Activated T-helper 9 cell treated with anti-CD3 and anti-CD28 coated beads, Interleukin-2, amount 50 U/mL, for 16 hours (primary cell): Measurements from ENCODE around the gene CAV1.

Source experiments
- DNase-seq: peaks from one replicate; pipeline ENCODE4 v3.0.0-alpha.2; 2020; ENCODE audit warnings: low read depth

CAV1 gene

DNA sequence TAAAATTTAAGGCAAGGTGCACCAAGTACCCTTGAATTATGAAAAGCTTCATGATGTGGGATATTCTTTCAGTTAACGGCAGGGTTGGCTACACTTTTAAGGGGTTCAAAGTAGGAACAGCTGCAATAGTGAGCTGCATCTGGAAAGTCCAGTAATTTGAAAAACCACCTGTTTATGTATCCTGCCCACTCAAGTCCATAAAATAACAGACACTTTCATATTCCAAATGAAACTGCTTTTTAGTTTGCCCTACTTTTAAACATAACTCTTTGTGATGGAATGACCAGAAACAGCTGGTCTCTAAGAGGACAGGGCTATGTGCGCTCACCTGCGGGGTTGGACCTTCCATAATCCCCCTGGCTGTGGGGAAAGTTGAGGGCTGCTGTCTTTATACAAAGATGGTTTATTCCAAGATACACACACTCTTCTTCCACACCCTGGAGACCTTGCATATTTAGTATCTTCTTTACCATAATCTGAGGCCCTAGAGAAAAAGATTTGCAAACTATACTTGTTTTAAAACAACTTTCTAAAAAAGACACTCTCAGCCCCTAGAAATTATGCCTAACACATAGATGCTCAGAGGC lies 7.4 kb downstream of the CAV1 start:
- no peak for DNase-seq

DNA sequence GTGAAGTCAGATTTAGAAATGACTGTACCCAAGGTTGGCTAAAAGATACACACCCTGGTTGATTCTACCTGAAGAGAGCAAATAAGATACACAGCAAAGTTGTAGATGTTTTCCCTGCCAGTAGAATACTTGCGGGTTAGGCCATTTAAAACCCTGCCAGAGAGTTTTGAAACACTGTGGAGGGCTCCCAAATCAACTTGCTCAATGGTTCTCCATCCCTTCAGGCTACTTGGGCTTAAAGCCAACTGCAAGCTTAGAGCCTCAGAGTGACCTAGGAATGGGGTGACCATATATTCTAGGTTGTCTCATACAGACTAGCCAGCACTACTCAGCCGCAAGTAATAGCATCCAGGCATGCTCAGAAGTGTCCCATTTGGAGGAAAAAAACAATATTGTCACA lies 10.0 kb downstream of the CAV1 start:
- no peak for DNase-seq

DNA sequence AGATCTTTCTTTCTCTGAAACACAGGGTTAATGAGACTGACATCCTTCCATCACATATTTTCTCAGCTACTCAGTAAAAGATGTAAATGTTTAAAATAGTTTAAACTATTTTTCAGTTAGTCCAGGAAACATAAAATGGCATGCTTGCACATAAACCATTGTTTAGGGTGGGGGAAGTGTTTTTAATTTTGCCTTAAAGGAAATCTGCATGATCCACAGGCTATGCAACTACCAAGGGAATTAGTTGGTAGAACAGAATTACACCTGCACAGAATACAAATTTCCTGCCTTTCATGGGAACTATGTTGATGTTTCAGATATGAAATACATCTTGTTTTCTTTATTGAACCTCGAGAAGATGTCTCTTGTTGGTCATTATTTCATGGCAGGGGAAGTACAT lies 10.6 kb downstream of the CAV1 start:
- no peak for DNase-seq

DNA sequence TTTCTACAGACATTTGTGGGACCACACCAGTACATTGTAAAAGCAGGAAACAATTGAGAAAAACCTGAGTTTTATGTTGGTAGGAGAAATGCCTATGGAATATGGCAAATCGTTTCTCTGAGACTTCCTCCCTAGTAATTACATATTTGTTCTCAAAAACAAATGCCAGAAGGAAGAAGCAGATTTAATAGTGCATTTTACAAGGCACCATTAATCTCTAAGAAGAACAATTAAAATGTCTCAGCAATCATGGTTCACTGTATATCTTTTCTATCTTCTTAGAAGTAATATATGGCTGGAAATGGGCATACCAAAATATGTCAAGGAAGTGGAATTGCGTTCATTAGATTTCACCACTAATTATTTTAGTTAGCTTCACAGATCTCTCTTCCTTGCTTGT lies 13.3 kb downstream of the CAV1 start:
- no peak for DNase-seq

DNA sequence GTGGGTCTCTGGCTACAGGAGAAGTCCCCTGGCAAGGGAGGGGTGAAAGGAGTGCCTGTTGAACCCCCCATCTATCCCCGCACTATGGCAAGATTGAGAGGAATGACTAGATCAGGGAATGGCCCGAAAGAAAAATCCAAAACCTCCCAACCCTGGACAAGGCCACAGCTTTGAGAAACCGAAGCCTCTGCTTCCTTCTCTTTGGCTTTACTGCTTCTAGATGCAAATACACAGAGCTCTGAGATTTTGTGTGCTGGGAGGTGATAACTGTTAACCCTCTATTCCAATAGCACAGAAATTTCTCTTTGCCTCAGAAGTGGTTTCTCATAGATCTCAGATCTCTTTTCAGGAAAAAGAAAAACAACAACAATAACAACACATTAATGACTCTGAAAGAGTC lies 15.0 kb downstream of the CAV1 start:
- no peak for DNase-seq

DNA sequence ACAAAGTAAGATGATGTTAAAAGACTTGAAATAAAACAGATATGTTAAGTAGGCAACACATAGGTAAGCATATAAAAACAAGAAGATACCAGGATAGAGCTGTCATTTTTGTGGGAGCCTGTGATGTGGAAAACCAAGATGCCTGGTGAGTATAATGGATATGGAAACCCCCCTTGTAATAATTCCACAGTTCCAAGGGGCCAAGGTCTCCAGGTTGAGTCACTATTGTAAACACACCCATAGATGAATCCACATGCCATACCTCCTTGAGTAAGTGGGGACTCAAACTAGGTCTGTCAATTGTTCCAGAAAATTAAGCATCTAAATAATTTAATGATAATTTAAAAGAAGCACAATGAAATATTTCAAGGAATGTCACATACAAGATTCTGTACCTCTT lies 15.9 kb downstream of the CAV1 start:
- DNase-seq = no peak

DNA sequence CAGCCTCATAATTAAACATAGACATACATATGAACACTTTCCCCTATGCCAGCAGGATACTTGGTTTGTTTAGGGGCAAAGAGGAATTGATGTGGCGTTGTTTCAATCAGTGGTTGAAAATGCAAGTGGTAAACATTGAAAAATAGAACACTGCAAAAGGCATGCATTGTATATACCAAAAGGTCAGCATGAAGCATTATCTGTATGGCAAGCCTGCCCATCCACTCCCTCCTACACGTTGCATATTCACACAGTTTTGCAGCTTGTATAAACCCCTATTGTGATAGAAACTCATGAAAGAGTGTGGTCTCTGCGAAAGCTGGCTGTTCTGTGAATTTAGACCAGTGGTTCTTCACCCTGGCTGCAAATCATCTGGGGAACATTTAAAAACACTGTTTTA lies 17.1 kb downstream of the CAV1 start:
- DNase-seq = no peak

DNA sequence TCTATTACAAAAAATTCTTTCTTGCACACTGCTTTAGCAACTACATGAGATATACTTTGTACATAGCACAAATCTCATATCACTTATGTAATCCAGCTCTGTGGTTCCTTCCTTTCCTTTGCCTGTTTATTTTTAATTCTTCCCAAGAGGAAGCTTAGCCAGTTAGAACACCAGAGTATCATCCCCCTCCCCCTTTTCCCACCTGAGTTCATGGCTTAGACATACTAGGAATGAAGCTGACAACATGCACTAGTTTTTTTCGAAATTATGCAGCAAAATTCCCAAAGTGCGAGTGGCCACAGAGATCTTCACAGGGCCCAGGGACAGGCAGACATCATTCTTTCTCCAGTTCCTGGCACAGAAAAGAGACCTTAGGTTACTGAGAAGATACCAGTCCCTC lies 17.8 kb downstream of the CAV1 start:
- no peak for DNase-seq

DNA sequence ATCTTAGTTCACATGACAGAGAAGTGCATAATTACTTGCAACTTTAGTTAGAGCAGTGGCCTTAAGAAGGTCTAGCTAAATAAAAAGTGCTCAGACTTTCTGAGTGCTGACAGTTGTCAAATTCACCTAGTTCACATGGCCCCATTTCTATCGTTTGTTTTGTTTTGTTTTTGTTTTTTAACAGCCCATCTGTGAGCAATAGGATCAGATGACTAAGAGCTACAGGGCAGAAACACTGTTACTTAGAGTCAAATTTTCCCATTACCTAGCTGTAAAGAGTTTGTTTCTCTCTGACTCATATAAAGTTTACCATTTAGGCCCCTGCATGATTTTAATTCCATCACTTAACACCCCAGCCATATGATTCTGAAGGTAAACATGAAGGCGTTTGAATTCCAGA lies 18.8 kb downstream of the CAV1 start:
- DNase-seq = no peak

DNA sequence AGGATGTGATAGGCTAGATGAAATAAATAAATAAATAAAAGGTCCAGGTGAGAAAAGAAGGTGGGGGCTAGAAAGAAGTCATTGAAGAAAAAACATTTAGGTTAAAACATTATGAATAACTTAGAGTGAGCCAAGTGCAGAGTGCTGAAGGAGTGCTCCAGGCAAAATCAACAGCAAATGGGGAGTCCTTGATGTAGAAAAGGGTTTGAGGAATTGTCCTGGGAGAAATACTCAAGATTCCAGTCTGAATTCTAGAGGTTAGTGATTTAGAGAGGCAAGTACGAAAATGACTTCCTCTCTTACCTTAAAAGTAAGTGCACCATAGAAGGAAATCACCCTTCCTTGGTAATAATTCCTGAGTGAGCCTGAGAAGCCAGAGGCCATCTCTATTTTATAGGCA lies 19.7 kb downstream of the CAV1 start:
- no peak for DNase-seq

DNA sequence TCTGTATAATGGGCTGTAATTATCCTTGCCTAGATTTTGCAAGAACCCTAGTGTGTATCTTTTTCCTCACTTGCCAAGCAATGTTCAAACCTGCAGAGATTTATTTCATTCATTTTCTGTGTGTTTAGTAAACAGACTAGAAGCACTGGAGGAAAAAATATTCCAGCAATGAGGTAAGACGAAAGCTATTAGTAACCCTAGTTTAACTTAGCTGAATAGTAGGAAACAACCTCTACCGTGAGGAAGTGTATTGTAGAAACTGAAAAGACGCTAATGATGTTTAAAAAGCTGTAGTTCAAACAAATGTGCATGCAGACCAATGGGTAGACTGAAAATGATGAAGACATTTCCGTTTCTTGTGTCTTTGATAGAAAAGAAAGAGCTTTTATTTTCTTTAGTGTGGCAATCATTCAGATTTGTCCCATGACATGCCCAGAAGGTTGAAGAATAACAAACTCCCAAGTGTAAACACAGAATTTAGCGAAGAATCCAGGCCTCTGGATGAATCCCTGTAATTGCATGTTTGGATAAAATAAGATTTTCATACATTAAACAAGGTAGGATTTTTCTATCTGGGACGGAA lies 20.7 kb downstream of the CAV1 start:
- no peak for DNase-seq

DNA sequence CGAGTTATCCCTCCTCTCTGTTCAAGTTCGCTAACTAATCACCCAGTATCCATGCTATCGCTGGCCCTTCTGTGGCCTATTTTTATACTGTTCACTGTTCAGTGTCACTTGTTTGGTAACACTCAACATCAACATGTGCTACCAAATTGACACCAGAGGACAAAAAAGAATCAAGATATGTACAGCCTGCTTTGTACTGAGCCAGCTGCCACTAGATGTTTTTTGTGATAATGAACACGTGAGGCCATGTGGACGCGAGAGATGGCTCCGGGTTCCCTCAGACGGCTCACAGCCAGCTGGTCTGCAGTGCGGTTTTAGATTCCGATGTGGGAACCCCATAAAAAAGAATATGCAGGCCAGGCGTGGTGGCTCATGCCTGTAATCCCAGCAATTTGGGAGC lies 21.2 kb downstream of the CAV1 start:
- DNase-seq = no peak

DNA sequence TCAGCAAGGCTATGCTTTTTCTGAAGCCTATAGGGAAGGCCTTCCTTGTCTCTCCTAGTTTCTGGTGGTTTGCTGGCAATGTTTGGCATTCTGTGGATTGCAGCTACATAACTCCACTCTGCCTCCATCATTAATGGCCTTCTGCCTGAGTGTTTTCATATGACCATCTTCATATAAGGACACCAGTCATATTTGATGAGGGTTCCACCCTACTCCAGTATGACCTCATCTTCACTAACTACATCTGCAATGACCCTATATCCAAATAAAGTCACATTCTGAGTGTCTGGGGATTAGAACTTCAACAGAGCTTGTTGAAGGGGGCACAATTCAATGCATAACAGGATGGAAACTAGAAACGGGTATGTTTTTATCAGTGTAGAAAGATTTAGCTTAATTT lies 22.1 kb downstream of the CAV1 start:
- no peak for DNase-seq

DNA sequence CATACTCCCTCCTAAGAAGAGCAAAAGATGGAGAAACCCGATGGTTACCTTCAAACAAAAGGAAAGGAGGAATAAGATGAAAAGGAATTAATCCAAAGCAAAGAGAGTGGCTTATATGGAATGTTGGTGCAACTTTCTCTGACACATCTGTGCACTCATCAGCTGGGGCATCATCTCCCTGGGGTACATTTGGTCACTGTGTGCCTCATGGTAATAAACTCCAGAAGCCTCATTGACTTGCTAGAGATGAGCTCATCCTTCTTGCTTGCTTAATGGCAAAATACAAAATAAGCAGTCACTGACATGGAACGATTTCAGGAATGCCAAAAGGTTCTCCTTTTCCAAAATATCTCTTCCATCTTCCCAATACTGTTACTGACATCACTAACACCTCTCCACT lies 22.5 kb downstream of the CAV1 start:
- DNase-seq = no peak

DNA sequence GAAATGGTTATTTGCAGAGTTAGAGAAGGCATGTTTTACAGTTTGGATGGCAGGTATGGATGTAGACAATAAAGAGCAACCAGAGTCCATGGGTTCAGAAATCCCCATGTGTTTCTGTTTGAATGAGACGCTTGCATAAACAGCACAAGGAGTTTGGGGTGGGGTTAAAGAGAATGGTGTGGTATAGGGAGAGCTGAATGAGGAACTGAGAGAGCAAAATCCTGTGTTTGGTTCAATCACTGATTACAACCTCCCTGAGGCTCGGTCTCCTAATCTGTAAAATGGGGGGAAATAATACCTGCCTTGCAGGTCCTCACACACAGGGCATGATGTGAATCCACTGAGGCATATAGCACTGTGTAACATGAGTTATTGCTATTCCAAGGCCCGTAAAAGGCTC lies 23.7 kb downstream of the CAV1 start:
- no peak for DNase-seq

DNA sequence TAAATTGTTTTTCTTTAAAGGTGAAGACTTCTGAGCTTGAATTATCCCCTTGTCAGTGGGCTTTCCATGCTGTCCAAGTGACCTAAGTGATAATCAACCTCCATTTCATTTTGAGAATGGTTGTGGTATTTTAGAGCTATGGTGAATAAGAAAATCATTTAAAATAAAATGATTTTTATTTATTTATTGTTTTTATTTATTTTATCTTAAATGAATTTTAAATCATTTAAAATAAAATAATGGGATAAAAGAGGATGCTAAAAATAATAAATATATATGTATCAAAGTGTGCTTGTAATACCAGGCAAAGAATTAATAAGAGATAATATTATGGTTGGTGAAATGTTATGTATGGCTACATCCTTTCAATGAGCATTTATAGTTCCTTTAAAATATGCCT lies 24.5 kb downstream of the CAV1 start:
- no peak for DNase-seq

DNA sequence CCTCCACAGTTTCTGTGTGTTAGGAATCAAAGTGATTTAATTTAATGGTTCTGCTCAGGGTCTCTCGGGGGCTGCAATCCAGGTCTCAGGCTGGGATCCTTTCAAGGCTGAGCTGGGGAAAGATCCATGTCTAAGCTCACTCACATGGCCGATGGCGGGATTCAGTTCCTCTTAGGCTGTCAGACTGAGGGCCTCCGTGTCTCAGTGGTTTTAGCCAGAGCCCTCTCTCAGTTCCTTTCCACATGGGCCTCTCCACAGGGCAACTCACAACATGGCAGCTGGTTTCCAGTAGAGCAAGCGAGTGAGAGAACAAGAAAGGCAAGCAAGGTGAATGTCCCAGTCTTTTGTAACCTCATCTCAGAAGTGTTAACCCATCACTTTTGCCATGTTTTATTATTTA lies 26.9 kb downstream of the CAV1 start:
- no peak for DNase-seq

DNA sequence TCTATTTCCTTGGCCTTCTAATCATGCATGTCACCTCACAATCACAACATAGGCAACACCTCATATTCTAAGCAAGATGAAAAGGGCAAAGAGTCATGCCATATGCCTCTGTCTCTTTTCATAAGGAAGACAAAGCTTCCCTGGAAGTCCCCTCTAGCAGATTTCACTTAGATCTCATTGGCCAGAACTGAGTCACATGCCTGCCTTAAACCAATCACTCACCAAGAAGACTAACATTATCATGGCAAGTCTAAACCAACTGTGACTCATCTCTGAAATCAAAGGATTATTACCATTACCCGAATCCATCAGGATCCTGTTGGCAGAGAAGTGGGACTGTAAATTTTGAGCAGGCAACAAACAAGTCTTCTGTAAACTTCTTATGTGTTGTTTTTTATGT lies 27.8 kb downstream of the CAV1 start:
- DNase-seq = no peak

DNA sequence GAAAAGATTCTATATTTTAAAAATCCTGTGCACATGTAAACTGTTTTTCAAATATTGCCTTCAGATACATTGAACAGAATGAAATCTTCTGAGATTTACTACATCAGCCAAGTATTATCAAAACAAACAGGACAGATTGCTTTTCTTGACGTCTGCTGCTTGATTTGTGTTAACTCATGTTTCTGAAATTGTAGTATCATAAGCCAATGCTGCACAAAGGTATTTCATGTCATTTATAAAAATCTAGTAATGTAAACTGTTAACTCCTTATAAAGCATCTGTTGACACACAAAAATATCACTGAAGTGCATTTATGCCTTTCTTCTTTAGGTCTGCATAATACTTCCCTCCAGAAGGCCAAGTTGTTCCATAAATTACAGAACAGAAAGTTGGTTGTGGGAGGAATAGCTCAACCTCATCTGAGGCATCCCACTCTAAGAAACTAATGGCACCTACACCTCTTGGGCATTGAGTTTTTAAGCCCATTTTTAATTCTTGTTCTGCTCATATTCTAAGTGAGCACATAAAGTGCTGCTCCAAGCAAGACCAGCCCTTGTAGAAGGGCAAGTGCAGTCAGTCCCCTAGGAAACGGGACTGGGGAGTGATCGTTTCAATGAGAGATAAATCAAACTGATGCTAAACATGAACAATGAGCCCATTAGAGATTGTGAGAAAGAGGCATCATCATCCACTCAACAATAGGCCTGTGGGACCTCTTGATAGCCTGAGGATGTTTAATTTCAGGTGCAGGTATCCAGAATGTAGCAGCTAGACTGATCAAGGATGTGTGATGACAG lies 28.5 kb downstream of the CAV1 start:
- DNase-seq = no peak

DNA sequence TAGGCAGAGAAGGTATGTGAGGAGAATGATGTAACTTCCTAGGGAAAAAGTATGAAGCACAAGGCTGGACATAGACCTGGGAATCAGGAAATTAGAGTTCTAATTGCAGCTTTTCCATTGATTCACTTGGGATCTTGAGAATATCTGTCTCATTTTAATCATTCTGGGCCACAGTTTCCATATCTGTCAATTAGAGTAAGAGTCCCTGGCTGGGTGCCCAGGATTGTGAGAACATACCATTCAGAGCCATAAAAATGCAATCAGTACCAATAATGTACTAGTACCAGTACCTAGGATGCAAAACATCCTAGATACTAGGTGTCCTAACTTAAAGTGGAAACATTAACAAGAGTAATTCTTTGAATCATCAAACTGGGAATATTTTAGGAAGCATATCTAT lies 29.6 kb downstream of the CAV1 start:
- DNase-seq = no peak

DNA sequence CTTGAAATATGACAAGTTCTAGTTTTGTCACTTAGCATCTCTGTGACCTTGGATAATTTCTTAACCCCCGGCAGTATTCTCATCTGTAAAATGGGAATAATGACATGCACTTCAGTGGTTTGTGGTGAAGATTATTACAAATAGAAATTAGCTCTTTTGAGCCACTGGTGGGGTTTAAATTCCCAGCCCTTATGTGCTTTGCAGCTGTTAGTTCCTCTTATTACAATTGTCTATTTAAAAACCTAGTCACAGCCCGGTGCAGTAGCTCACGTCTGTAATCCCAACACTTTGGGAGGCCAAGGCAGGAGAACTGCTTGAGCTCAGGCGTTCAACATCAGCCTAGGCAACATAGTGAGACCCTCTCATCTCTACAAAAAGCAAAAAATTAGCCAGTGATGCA lies 30.1 kb downstream of the CAV1 start:
- DNase-seq = no peak

DNA sequence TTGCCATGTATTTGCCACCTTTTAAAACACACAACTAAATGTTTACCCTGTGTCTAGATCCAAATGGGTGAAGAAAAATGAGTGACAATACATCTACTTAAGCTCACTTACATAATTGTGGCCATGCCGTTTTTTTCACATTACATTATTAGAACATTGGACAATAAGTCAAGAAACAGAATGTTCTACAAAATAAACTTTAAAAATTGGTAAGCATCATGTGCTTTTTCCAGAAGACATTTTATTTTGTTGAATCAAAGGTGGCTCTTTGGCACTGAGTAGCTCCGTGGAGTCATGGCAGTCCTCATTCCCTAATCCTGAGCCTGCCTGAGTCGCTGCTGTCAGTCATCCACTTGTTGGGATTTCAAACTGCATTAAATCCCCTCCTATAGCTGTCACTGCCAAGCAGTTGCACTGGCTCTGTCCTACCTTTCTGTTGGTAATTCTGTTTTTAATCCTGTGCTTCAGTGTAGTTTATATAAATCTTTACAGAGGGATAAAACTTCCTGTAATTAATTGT lies 32.3 kb downstream of the CAV1 start:
- DNase-seq = no peak

DNA sequence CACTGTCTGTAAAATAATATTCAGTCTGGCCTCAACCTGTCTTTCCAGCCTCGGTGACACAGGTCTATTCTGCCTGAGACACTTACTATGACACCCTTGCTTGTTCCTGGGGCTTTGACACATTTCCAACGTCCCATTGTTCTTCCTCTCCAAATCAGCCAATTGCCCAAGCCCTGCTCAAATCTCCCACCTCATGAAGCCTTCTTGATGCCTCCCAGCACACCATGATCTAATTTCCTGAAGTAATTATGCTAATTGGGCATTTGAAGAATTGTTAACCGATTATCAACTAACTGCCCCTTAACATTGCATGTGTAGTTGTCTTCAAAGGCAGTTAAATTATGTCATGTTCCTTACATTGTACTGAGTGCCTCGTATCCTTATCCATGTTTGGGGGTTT lies 33.1 kb downstream of the CAV1 start:
- no peak for DNase-seq
